Fibroblast of lung (primary cell): ENCODE results near the gene WDR7. TPM values are rescaled to one million over a fixed set of nuclear protein-coding genes. Genes with fewer than 3 reads are reported as not detected.

Experiments
- DNase-seq, 2 donors: peaks; one replicate each; pipeline versions ENCODE4 v3.0.0 to v3.0.0-alpha.2; 2010; ENCODE audit warnings: low read depth in 2 of 2
- H2AFZ ChIP-seq: 2 replicates; pipeline ENCODE4 v1.5.1; 2012; ENCODE audit warnings: low read length, control low read depth, inconsistent platforms
- H3K27ac ChIP-seq: 2 replicates; pipeline ENCODE4 v1.5.1; 2011; ENCODE audit warnings: low read length, control low read depth; ENCODE audit not compliant: insufficient read depth
- H3K27me3 ChIP-seq: 2 replicates; pipeline ENCODE4 v1.5.1; 2011; ENCODE audit warnings: mild to moderate bottlenecking, low read length; ENCODE audit not compliant: control insufficient read depth, insufficient read depth
- H3K36me3 ChIP-seq: 2 replicates; pipeline ENCODE4 v1.5.1; 2011; ENCODE audit warnings: low read length; ENCODE audit not compliant: control insufficient read depth, insufficient read depth
- H3K4me1 ChIP-seq: 2 replicates; pipeline ENCODE4 v1.5.1; 2011; ENCODE audit warnings: low read length; ENCODE audit not compliant: control insufficient read depth, insufficient read depth; ENCODE audit errors: extremely low read depth
- H3K4me2 ChIP-seq: 2 replicates; pipeline ENCODE4 v1.5.1; 2011; ENCODE audit warnings: low read length, control low read depth; ENCODE audit not compliant: insufficient read depth; ENCODE audit errors: extremely low read depth
- H3K4me3 ChIP-seq, 4 experiments: fragments of 200-600 bp in 1 of 4; sonication (generic) in 1 of 4; replicated peaks in 1 of 4; 2 replicates each; pipeline ENCODE4 v1.5.1; 2011 to 2016; ENCODE audit warnings: low read length in 4 of 4, low read depth in 3 of 4, mild to moderate bottlenecking in 3 of 4, control low read depth in 2 of 4, inconsistent platforms in 1 of 4, mixed read lengths in 1 of 4; ENCODE audit not compliant: insufficient read depth in 1 of 4; ENCODE audit errors: control extremely low read depth in 1 of 4
- H3K79me2 ChIP-seq: 2 replicates; pipeline ENCODE4 v1.5.1; 2012; ENCODE audit warnings: mild to moderate bottlenecking, low read length, inconsistent platforms; ENCODE audit not compliant: control insufficient read depth, insufficient read depth
- H3K9ac ChIP-seq: 2 replicates; pipeline ENCODE4 v1.5.1; 2011; ENCODE audit warnings: mild to moderate bottlenecking, low read length, control low read depth; ENCODE audit not compliant: insufficient read depth
- H3K9me3 ChIP-seq: 2 replicates; pipeline ENCODE4 v1.5.1; 2012; ENCODE audit warnings: low read depth, low read length; ENCODE audit not compliant: control insufficient read depth, insufficient read depth
- H4K20me1 ChIP-seq: 2 replicates; pipeline ENCODE4 v1.5.1; 2011; ENCODE audit warnings: low read length; ENCODE audit not compliant: control insufficient read depth, insufficient read depth; ENCODE audit errors: extremely low read depth
- EZH2 ChIP-seq: IDR thresholded peaks from 2 replicates; pipeline ENCODE4 v1.5.1; 2012; ENCODE audit warnings: low read length, control low read depth, mild to moderate bottlenecking; ENCODE audit errors: missing control alignments
- polyA plus RNA-seq, 2 donors: library from polyadenylated mRNA; depleted of rRNA in 1 of 2; stranded (reverse) in 1 of 2; unstranded in 1 of 2; fragments of >200 nt; gene quantifications; 2 replicates each; pipeline ENCODE4 v1.2.1, GENCODE V29; 2011 to 2012; ENCODE audit warnings: missing spikeins in 1 of 2
- total RNA-seq: library from RNA; depleted of rRNA; stranded (reverse); fragments of >200 nt; gene quantifications from 2 replicates; pipeline ENCODE4 v1.2.1, GENCODE V29; 2014
- TF ChIP-seq, protein P1 (sequence below), 2 donors: IDR thresholded peaks in 1 of 2; conservative IDR thresholded peaks in 1 of 2; 1 replicate in 1 of 2; 2 replicates in 1 of 2; pipeline ENCODE4 v1.5.1; 2011 to 2012; ENCODE audit warnings: low read length in 2 of 2, control low read depth in 1 of 2, inconsistent platforms in 1 of 2, low read depth in 1 of 2, mild to moderate bottlenecking in 1 of 2

Gene WDR7
- total and polyA plus RNA-seq, 2 donors (not counting 1 experiment from before 2014, with no cell fraction given) = 7.2 to 27.2 TPM

DNA sequence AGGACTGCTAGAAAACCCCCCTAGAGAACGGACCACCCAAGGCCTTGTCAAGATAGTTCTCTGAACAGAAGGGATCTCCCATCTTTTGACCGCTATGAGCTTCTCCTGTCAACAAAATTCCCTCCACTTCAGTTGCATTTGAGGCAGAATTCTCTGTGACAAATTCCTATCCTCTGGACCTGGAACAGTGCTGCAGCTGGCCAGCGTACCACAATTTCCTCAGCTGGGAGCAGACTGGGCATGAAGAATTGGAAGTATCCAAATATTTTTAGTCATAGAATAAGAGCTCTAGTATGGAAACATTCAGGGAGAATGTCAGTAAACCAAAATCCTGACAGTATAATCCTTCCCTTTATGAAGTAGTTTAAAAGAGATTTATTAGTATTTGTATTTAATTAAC is 348.7 kb downstream of the WDR7 start:
- Histone ChIP-seq H4K20me1 (no peaks in the 10 kb centered on the region), H3K9me3 (no peaks in the 10 kb centered on the region), H3K9ac (no peak overlapping the region), H3K4me3 (no peak overlapping the region), H3K79me2 (no peaks in the 10 kb centered on the region), H3K27ac (no peak overlapping the region), H3K4me1 (peaks cover 2% of the 10 kb centered on the region), H3K4me2 (no peak overlapping the region), H3K27me3 (no peaks in the 10 kb centered on the region), H2AFZ (no peak overlapping the region), H3K36me3 (no peaks in the 10 kb centered on the region)
- TF ChIP-seq, protein P1, sequence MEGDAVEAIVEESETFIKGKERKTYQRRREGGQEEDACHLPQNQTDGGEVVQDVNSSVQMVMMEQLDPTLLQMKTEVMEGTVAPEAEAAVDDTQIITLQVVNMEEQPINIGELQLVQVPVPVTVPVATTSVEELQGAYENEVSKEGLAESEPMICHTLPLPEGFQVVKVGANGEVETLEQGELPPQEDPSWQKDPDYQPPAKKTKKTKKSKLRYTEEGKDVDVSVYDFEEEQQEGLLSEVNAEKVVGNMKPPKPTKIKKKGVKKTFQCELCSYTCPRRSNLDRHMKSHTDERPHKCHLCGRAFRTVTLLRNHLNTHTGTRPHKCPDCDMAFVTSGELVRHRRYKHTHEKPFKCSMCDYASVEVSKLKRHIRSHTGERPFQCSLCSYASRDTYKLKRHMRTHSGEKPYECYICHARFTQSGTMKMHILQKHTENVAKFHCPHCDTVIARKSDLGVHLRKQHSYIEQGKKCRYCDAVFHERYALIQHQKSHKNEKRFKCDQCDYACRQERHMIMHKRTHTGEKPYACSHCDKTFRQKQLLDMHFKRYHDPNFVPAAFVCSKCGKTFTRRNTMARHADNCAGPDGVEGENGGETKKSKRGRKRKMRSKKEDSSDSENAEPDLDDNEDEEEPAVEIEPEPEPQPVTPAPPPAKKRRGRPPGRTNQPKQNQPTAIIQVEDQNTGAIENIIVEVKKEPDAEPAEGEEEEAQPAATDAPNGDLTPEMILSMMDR (conservative IDR thresholded peaks at IDR 0.05 in 1 of 2, IDR thresholded peaks at IDR 0.05 in 1 of 2; ENCODE audit: low read depth in 1 of 2, low read length in 2 of 2) = no peak
- no peak for TF ChIP-seq EZH2
- DNase-seq = no peak

DNA sequence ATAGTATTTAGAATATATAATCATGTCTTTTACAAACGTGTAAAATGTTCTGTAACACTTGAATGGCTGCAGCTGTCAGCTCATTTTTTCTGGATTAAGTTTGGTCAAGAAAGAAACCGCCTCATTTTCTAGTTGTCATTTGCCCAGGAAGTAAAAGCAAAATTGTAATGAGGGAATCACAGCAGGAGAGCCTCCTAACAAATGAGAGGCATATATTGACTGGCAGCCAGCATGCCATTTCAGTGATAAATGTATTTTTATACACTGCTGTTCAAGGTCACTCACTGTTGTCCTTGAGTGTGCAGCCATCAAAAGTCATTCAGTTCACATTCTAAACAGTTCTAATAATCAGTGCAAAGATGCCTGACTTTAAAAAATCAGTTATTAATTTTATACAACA is 351.5 kb downstream of the WDR7 start:
- Histone ChIP-seq H3K4me2 (no peak overlapping the region), H3K27ac (no peak overlapping the region)
- DNase-seq = no peak

DNA sequence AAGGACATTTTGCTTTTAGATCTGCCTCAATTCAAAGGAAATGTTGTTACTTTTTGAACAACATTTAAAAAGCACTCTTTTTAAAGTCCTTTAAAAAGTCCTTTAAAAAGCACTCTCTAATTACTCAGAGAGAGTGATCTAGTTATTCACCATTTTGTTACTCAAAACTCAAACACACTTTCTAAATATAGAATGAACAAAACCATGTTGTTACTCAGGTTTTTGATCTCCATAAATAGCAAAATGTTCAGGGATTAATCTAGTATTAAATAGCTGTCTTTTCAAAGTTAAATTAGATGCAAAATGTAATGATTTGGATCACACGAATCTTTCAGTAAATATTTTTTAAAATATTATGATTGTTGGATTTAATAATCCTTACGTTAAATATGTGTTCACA is 352.2 kb downstream of the WDR7 start:
- Histone ChIP-seq H3K4me3 (no peak overlapping the region), H3K27me3 (no peaks in the 10 kb centered on the region), H2AFZ (no peak overlapping the region), H4K20me1 (no peaks in the 10 kb centered on the region), H3K4me1 (peaks cover 2% of the 10 kb centered on the region), H3K27ac (no peak overlapping the region), H3K9ac (no peak overlapping the region), H3K36me3 (no peaks in the 10 kb centered on the region), H3K79me2 (no peaks in the 10 kb centered on the region), H3K4me2 (no peak overlapping the region), H3K9me3 (no peaks in the 10 kb centered on the region)
- no peak for TF ChIP-seq EZH2
- TF ChIP-seq, protein P1 (conservative IDR thresholded peaks at IDR 0.05 in 1 of 2, IDR thresholded peaks at IDR 0.05 in 1 of 2; ENCODE audit: low read depth in 1 of 2, low read length in 2 of 2) = no peak
- no peak for DNase-seq

More for the DNA sequence above, 351.5 kb downstream of the WDR7 start:
- H3K27me3 ChIP-seq = no peaks in the 10 kb centered on the region
- H3K4me1 ChIP-seq = peaks cover 2% of the 10 kb centered on the region
- no peaks in the 10 kb centered on the region for H3K9me3 ChIP-seq
- H3K4me3 ChIP-seq = no peak overlapping the region
- H3K9ac ChIP-seq = no peak overlapping the region
- no peak for TF ChIP-seq EZH2
- H2AFZ ChIP-seq = no peak overlapping the region
- H3K79me2 ChIP-seq = no peaks in the 10 kb centered on the region
- H4K20me1 ChIP-seq = no peaks in the 10 kb centered on the region
- H3K36me3 ChIP-seq = no peaks in the 10 kb centered on the region
